ENCODE results near the gene MC2R. TPM values are rescaled to one million over a fixed set of nuclear protein-coding genes. Genes with fewer than 3 reads are reported as not detected.

The MC2R gene
- total RNA-seq, 1 experiment from 2014 or later, result not detected

GRCh38 chr18:13834496-13835015, 80.8 kb downstream of the MC2R start:
- Mint-ChIP-seq H3K27me3 (ENCODE audit: unreplicated experiment) (peaks cover 37% of the 10 kb centered on the region), H3K9me3 (ENCODE audit: low read depth, unreplicated experiment) (peaks cover 2% of the 10 kb centered on the region), H3K27ac (ENCODE audit: unreplicated experiment) (no peak overlapping the region), H3K4me3 (ENCODE audit: low read depth, unreplicated experiment) (no peak overlapping the region), H3K4me1 (ENCODE audit: low read depth, unreplicated experiment) (no peaks in the 10 kb centered on the region), H3K36me3 (ENCODE audit: insufficient read depth, unreplicated experiment) (no peaks in the 10 kb centered on the region)
- DNase-seq, result no peak
- intact Hi-C loops (cut with micrococcal nuclease; ENCODE audit: unreplicated experiment), result loop anchor here (5.0 kb wide), 1 partner anchor 563 kb away; no protein-coding TSS in a partner anchor
- CTCF ChIA-PET, result no interaction called here
- BruUV-seq (replicated peaks), result no TSS peak
- TF ChIP-seq CTCF (IDR thresholded peaks at IDR 0.05; ENCODE audit: unreplicated experiment), result no peak

Other genes starting within 250 kb of the MC2R start
- gene FAM210A, start 189.0 kb downstream of the MC2R start, total RNA-seq (2022), result 20.8 and 25.9 TPM in 2 replicates
- 42.9 and 43.2 TPM in 2 replicates for gene RNMT, start 188.9 kb downstream of the MC2R start, total RNA-seq (2022)
- gene MC5R, start 91.4 kb downstream of the MC2R start, total RNA-seq (2022), result not detected in 2 replicates
- 26.4 and 27.0 TPM in 2 replicates for gene ZNF519, start 216.9 kb upstream of the MC2R start, total RNA-seq (2022)